Measurements from ENCODE around the gene NOP16. TPM values are rescaled to one million over a fixed set of nuclear protein-coding genes. Genes with fewer than 3 reads are reported as not detected.

NOP16 gene
- total RNA-seq, 2 experiments from 2014 or later, result 71.8 to 75.1 TPM

DNA sequence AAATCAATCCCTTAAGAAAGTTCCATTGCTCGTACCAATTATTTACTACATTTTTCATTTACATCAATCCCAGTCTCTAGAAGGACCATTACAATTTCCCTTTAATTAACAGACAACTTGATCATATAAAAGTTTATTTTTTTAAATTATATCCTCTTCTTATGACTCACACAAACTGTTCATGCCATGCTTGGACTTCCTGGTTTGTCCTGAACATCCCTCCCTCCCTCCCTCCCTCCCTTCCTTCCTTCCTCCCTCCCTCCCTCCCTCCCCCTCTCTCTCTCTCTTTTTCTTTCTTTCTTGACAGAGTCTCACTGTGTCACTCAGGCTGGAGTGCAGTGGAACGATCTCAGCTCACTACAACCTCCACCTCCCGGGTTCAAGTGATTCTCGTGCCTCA lies 39.6 kb upstream of the NOP16 start:
- CTCF ChIA-PET, result interaction anchor here (3.4 kb wide), 1 partner anchor 11 kb away, joined by 12 read pairs; the partner anchor contains the start of gene CLTB

DNA sequence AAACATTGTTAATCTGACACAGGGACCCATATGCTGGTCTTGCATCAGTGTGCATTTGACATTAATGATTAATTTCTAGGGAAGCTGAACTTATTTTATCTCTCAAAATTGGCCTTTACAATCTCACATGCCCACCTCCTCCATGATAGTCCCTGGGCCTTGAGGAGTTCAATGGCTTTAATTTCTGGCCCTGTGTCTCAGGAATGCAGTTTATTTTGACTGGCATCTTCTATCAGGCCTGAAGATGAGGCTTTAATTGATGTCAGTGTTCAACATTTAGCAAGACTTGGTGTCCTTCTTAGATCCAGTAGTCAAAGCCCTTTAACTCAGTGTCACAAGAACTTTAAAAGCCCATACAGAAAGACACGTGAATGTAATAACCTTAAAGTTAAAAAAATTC lies 38.5 kb upstream of the NOP16 start:
- no peak overlapping the region for H3K4me3 Mint-ChIP-seq
- CTCF ChIA-PET, result interaction anchor here (3.4 kb wide), 1 partner anchor 10 kb away, joined by 12 read pairs; the partner anchor contains the start of gene CLTB
- peaks cover 3% of the 10 kb centered on the region for H3K27me3 Mint-ChIP-seq
- H3K4me1 Mint-ChIP-seq (ENCODE audit: low read depth), result peaks cover 9% of the 10 kb centered on the region
- TF ChIP-seq, protein P1, sequence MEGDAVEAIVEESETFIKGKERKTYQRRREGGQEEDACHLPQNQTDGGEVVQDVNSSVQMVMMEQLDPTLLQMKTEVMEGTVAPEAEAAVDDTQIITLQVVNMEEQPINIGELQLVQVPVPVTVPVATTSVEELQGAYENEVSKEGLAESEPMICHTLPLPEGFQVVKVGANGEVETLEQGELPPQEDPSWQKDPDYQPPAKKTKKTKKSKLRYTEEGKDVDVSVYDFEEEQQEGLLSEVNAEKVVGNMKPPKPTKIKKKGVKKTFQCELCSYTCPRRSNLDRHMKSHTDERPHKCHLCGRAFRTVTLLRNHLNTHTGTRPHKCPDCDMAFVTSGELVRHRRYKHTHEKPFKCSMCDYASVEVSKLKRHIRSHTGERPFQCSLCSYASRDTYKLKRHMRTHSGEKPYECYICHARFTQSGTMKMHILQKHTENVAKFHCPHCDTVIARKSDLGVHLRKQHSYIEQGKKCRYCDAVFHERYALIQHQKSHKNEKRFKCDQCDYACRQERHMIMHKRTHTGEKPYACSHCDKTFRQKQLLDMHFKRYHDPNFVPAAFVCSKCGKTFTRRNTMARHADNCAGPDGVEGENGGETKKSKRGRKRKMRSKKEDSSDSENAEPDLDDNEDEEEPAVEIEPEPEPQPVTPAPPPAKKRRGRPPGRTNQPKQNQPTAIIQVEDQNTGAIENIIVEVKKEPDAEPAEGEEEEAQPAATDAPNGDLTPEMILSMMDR (IDR thresholded peaks at IDR 0.05), result no peak
- H3K9me3 Mint-ChIP-seq, result peaks cover 5% of the 10 kb centered on the region
- intact Hi-C loops (cut with micrococcal nuclease), result no loop called here
- no peak for DNase-seq
- no peak overlapping the region for H3K27ac Mint-ChIP-seq
- H3K36me3 Mint-ChIP-seq (ENCODE audit: low read depth), result no peaks in the 10 kb centered on the region
- no peak for ATAC-seq
- POLR2A ChIA-PET, result interaction anchor here (1.0 kb wide), 1 partner anchor 9 kb away, joined by 3 read pairs; no protein-coding TSS in a partner anchor

More for the DNA sequence above, 39.6 kb upstream of the NOP16 start:
- Mint-ChIP-seq H3K9me3 (peaks cover 5% of the 10 kb centered on the region), H3K27me3 (peaks cover 3% of the 10 kb centered on the region), H3K36me3 (ENCODE audit: low read depth) (no peaks in the 10 kb centered on the region), H3K4me3 (no peak overlapping the region), H3K27ac (no peak overlapping the region), H3K4me1 (ENCODE audit: low read depth) (peaks cover 9% of the 10 kb centered on the region)
- TF ChIP-seq, protein P1 (IDR thresholded peaks at IDR 0.05), result no peak
- ATAC-seq (no peak), DNase-seq (no peak)
- intact Hi-C loops (cut with micrococcal nuclease), result no loop called here
- POLR2A ChIA-PET, result no interaction called here

DNA sequence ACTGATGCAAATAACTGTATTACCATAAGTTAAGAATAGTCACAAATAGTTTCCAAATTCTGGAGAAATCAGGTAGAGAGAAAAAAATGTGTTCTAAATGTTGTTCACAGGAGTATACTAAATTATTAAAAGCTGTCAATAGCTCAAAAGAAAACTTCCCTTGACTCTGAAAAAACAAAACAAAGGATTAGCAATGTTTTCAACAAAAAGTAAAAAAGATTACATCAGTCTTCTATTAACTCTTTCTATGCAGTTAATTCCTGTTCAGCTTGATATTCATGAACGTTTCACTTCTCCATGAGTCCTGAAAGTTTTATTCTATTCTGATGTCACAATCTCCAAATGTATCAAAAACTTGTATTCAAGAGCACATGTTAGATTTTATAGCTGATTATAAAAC lies 37.4 kb upstream of the NOP16 start:
- intact Hi-C loops (cut with micrococcal nuclease), result no loop called here
- no peak for ATAC-seq
- no peak overlapping the region for H3K4me3 Mint-ChIP-seq
- H3K27me3 Mint-ChIP-seq, result peaks cover 3% of the 10 kb centered on the region
- TF ChIP-seq, protein P1 (IDR thresholded peaks at IDR 0.05), result no peak
- H3K9me3 Mint-ChIP-seq, result peaks cover 5% of the 10 kb centered on the region
- CTCF ChIA-PET, result interaction anchor here (1.2 to 3.4 kb wide), 2 partner anchors 9 to 24 kb away, joined by 3 to 12 read pairs; partner anchors contain the start of gene CLTB
- H3K36me3 Mint-ChIP-seq (ENCODE audit: low read depth), result no peaks in the 10 kb centered on the region
- no peak overlapping the region for H3K27ac Mint-ChIP-seq
- DNase-seq, result no peak
- POLR2A ChIA-PET, result no interaction called here
- peaks cover 9% of the 10 kb centered on the region for H3K4me1 Mint-ChIP-seq (ENCODE audit: low read depth)

DNA sequence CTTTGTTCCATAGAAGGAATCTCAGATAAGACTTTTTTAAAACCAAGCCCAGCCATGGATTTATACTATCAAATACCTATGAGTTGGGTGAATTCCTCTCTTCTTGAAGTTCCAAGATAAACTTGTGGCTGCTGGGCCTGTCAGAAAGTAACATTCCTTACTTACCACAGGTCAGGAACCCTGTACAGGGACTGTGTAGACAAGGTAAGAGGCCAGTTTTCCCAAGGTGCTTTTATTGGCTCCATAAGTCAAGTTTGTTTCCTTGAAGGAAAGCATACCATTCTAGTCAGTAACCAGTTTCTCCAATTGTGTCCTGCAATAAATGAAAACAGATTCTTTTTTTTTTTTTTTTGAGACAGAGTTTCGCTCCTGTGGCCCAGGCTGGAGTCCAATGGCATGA lies 36.7 kb upstream of the NOP16 start:
- Mint-ChIP-seq H3K27me3 (peaks cover 3% of the 10 kb centered on the region), H3K9me3 (peaks cover 5% of the 10 kb centered on the region), H3K4me3 (no peak overlapping the region), H3K4me1 (ENCODE audit: low read depth) (peaks cover 3% of the 10 kb centered on the region), H3K36me3 (ENCODE audit: low read depth) (no peaks in the 10 kb centered on the region), H3K27ac (no peak overlapping the region)
- CTCF ChIA-PET, result interaction anchor here (1.2 to 3.4 kb wide), 2 partner anchors 8 to 25 kb away, joined by 3 to 12 read pairs; partner anchors contain the start of gene CLTB
- TF ChIP-seq, protein P1 (IDR thresholded peaks at IDR 0.05), result no peak
- DNase-seq, result no peak
- no peak for ATAC-seq
- intact Hi-C loops (cut with micrococcal nuclease), result no loop called here
- POLR2A ChIA-PET, result no interaction called here

DNA sequence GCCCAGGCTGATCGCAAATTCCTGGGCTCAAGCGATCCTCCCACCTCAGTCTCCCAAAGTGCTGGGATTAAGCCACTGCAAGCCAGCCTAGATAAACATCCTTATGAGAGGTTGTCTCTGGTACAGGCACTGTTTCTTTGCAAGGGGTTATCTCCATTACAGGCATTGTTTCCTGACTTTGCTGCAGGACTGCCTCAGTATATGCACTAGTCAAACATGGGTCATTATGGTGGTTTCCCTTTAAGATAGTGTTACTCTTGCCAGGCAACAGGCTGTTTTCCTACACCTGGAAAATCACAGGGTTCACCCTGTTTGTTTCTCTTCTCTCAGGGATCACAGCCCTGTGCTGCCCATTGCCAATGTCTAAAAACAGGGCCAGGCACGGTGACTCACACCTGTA lies 35.8 kb upstream of the NOP16 start:
- Mint-ChIP-seq H3K27me3 (peaks cover 3% of the 10 kb centered on the region), H3K4me3 (no peak overlapping the region), H3K9me3 (peaks cover 5% of the 10 kb centered on the region), H3K27ac (no peak overlapping the region), H3K36me3 (ENCODE audit: low read depth) (no peaks in the 10 kb centered on the region), H3K4me1 (ENCODE audit: low read depth) (no peaks in the 10 kb centered on the region)
- TF ChIP-seq, protein P1 (IDR thresholded peaks at IDR 0.05), result no peak
- ChIA-PET CTCF (no interaction called here), POLR2A (interaction anchor here (0.6 kb wide), 1 partner anchor 96 kb away, joined by 3 read pairs; no protein-coding TSS in a partner anchor)
- DNase-seq (no peak), ATAC-seq (no peak)
- intact Hi-C loops (cut with micrococcal nuclease), result no loop called here

All from activated CD8-positive, alpha-beta T cell treated with anti-CD3 and anti-CD28 coated beads for 36 hours (primary cell).